GM19328 (cell line): ENCODE results near the gene XRCC4.
"Not testable (repeated sequence)": the region's sequence is repeated elsewhere in the genome, so short reads cannot be mapped to it uniquely, and the experiment has no call there.

Source experiments
- ATAC-seq: cut with Tn5 transposase; IDR thresholded peaks from one replicate; pipeline ENCODE4 v1.9.1; 2021; ENCODE audit warnings: mild to moderate bottlenecking, moderate library complexity; ENCODE audit not compliant: unreplicated experiment

Gene XRCC4

GRCh38 chr5:83340511-83340918, 263.2 kb downstream of the XRCC4 start:
- no peak for ATAC-seq

GRCh38 chr5:83341815-83342334, 264.5 kb downstream of the XRCC4 start:
- ATAC-seq = no peak

DNA sequence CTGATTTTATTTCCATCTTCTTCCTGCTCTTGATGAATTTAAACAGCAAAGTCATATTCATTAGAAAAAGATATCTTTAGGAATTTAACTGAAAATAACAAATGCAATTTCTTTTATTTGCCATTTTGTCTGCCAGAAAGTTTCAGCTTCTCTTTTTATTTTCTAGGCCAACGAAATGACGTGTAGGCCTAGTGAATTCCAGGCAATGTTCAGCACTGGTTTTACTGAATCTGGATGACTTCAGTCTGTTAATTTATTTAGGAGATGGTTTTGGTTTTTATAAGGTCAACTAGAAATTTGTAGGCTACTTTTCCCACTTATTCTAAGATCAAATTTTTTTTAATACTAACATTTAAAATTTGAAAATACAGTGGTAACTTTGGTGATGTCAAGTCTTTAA, 265.1 kb downstream of the XRCC4 start:
- no peak for ATAC-seq

DNA sequence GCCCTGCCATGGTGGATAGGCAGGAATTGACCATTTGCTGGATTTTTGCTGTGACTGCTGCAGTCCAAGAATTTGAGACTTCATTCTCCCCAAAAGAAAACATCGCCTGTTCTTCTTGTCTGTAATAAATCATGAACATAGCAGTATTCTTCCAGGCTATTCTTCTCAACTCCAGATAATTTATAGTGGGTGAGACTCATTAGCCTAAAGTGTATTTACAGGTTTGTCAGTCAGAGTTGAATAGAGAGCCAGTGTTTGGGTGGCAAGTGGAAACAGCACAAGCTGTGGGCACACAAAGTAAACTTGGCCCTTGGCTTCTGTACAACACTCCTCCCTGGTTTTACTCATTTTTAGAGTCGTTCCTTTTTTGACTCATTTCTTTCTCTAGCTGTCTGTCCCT, 266.0 kb downstream of the XRCC4 start:
- no peak for ATAC-seq

- ATAC-seq = no peak
Observed at GRCh38 chr5:83345423-83345822, 268.1 kb downstream of the XRCC4 start.

DNA sequence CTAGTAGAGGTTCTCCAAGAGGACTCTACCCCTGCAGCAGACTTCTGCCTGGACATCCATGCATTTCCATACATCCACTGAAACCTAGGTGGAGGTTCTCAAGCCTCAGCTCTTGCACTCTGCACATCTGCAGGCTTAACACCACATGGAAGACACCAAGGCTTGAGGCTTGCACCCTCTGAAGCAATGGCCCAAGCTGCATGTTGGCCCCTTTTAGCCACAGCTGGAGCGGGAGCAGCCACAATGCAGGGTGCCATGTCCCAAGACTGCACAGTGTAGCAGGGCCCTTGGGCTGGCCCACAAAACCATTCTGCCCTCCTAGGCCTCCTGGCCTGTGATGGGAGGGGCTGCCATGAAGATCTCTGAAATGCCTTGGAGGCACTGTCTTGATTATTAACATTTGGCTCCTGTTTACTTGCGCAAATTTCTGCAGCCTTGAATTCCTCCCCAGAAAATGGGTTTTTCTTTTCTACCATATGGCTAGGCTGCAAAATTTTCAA, 271.0 kb downstream of the XRCC4 start:
- ATAC-seq = no peak

GRCh38 chr5:83353231-83353630, 275.9 kb downstream of the XRCC4 start:
- ATAC-seq = no peak

DNA sequence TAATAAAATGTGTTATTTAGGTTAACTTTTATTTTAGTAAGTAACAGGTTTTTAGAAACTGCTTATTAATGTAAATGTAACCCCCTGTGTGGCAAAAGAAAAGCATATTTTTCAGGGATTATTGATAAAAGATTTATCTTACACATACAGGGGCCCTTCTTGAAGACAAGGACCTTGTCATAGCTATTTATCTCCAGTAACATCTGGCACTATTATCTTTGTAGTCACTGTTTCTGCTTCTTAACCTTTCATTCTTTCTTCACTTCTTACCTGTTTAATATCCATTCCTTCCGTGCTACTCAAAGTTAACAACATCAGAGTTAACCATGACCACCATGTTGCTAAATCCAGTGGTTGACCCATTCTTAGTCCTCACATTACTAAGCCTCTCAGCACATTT, 276.4 kb downstream of the XRCC4 start:
- no peak for ATAC-seq

GRCh38 chr5:83354958-83355357, 277.6 kb downstream of the XRCC4 start:
- ATAC-seq = no peak

DNA sequence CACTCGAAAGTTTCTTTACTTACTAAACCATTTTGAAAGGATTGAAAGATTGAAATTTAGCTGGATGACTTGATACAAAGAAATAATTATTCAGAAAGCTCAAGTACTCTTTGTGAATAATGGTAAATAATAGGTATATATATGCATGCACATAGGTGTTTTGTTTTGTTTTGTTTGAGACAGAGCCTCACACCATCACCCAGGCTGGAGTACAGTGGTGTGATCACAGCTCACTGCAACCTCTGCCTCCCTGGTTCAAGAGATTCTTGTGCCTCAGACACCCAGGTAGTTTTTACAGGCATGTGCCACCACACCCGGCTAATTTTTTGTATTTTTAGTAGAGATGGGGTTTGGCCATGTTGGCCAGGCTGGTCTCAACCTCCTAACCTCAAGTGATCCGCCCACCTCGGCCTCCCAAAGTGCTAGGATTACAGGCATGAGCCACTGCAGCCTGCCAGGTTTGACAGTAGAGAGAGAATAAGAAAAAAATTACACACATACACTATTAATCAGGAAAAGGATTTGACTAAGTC, 278.2 kb downstream of the XRCC4 start:
- not testable (repeated sequence) for ATAC-seq

- no peak for ATAC-seq
Observed at GRCh38 chr5:83357621-83358231, 280.4 kb downstream of the XRCC4 start.

DNA sequence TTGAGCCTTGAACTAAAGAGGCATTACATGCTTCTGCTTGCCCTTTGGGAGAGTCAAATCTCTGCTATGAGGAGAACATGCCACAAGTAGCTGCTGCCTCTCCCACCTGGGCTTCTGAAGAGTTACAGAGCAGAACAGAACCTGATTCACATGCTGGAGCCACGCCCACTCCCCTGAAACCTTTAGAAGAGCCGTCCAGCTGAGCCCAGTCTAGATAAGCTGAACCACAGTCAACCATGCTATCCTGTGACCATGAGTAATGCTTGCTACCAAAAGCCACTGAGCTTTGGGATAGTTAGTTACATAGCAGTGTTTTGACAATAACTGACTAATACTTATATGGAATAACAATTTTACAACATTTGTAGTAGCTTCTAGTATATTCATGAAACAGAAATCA, 283.2 kb downstream of the XRCC4 start:
- ATAC-seq = no peak

DNA sequence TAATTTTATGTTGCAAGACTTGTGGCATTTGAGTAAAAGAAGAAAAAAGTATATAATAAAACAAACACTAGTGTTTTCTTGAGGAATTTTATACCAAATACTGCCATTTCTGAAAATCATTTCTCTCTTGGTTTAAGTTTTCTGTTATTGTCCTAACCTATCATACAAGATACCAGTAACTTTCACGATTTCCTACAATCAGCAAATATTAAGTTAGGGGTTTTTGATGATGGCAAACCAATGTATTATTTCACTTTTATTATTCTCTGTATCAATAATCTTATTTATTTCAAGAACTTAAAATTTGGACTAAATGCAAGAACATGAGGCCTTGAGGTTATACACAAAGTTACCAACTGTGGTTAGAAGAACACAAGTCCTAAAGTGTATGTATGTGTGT, 285.2 kb downstream of the XRCC4 start:
- ATAC-seq = no peak

DNA sequence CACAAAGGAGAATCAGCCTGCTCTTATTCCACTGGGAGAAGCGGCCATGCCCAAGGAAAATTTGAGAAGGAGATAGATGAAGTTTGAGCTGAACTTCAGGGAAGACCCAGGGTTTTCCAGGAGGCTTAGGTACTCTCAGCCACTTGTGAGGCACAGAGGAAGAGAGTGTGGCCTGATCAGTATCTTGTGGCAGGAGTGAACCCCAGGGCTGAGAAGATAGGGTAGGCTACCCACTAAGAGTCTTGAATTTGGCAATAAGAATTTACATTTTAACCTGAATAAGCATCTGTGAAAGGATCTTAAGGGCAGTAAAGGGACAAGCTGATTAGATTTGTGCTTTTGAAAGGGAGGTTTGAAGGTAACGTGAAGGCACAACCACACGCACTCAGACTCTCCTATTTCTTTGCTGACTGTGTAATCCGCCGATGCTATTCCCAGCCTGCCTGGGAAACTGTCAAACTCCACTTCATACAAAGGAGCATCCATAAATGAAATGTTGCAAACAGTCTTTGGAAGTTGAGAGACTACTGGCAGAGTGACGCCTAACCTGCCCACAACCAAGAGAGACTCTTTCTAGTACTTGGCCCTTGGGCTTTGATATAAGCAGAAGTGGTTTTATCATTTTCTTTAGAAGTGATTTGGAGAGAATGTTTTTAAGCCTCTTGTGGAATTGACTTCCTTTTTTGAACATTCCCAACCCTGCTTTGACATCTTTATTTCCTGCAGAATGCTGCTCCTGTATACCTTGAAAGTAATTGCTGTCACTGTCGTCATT, 286.0 kb downstream of the XRCC4 start:
- ATAC-seq = no peak

- no peak for ATAC-seq
Observed at GRCh38 chr5:83363886-83364275, 286.5 kb downstream of the XRCC4 start.

DNA sequence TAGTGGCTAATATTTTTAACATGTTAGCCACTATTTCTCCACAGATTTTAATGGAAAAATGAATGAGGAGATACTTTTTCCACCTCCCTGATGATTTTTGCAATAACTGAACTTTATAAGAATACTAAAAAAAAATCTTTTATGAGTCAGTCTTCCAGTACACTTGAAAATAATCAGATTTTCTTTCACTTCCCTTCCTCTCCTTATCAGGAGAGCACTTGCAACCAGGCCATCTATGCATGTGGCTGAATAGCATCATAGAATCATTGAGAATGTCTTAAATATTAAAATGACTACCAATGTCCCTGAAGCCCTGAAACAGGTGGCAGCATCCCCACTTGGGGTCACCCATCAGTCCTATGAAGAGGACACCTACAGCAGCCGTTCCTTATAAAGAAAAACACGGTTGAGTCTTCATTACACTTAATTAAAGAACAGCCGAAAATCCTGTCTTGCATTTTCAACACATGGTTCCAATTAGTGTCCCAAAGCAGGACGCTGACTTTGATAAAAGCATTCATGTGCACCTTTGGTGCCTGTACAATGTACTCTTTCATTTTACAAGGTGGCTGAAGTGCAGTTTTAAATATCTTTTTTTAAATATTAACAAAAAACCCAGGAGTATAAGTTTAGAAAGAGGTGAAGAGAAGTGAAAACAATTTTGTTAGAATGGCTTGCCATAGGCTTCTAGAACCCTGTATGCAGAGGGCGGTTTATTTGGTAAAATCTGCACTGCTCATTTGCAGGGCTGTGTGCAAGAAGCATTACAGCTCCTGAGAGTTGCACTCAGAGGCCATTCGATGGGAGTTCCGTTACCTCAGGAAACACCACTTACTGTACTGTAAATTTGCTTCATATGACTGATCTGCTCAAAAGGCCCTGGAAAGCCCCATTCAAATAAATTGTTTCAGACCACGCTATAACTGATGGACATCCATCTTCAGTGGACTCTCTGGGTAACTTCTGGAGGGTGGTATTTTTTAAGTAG, 287.3 kb downstream of the XRCC4 start:
- ATAC-seq = peak; percentile 46

GRCh38 chr5:83368319-83368718, 291.0 kb downstream of the XRCC4 start:
- peak; percentile 30 for ATAC-seq

- no peak for ATAC-seq
Observed at GRCh38 chr5:83368835-83369234, 291.5 kb downstream of the XRCC4 start.

DNA sequence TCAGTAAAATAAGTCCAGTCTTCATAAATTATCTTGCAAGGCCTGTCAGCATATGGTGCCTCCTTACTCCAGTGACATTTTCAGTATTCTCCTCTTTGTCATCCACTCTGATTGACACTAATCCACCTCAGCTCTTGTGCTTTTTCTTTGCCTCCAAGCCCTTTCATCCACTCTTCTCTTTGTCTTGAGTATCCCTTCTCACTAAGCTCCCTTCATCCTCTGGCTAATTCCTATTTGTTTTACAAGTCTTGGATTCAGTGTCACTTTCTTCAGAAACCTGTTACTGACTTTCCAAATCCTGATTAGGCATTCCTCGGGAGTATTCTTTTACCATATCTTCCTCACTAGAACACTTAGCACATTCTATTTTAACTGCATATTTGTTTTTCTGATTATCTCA, 293.6 kb downstream of the XRCC4 start:
- no peak for ATAC-seq

DNA sequence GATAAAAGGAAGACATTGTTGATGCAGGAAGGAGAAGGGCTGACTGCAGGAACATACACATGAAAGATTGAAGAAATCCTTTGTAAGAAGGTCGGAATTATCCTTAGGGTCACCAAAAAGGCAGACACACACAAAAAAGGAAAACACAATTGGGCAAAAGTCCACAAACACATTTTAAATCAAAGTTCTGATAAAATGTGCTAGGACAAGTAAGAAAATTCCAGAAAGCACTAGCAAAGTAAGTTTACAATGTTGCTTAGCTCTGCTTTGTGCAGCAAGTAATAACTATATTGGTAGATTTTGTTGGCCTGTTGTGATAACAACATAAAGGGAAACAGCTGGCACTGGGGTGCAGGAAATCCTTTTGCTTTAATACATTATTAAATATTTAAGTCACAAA, 294.4 kb downstream of the XRCC4 start:
- ATAC-seq = no peak

- no peak for ATAC-seq
Observed at GRCh38 chr5:83374547-83374946, 297.2 kb downstream of the XRCC4 start.
